ENCODE measurements around the gene DESI1. TPM values are rescaled to one million over a fixed set of nuclear protein-coding genes. Genes with fewer than 3 reads are reported as not detected.

DESI1 gene
- total RNA-seq, 4 donors from 2014 or later = 11.0 to 23.7 (median 20.5) TPM

DNA sequence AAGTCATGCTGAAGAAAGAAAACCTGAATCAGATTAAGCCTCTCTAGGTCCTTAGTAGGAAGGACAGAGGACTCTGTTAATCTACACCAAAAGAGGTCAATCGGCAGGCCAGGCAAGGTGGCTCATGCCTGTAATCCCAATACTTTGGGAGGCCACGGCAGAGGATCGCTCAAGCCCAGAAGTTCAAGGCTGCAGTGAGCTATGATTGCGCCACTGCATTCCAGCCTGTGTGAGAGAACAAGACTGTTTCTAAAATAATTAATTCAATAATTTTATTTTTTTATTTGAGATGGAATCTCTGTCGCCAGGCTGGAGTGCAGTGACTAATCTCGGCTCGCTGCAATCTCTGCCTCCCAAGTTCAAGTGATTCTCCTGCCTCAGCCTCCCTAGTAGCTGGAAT is 4.7 kb upstream of the DESI1 start:
- Histone ChIP-seq H3K9me3 (no peaks in the 10 kb centered on the region), H3K4me1 (peaks cover 10 to 14% of the 10 kb centered on the region in 2 donors), H3K27ac (no peak overlapping the region), H3K4me3 (no peak overlapping the region), H3K36me3 (peaks cover 0 to 78% of the 10 kb centered on the region in 2 donors), H3K27me3 (no peaks in the 10 kb centered on the region)
- in situ Hi-C loops (cut with MboI; ENCODE audit: low sequenced_read_pairs in 4 of 4) (no loop called here), intact Hi-C loops (cut with DNase I; ENCODE audit: low total_unique reads) (no loop called here)
- TF ChIP-seq, protein P1, sequence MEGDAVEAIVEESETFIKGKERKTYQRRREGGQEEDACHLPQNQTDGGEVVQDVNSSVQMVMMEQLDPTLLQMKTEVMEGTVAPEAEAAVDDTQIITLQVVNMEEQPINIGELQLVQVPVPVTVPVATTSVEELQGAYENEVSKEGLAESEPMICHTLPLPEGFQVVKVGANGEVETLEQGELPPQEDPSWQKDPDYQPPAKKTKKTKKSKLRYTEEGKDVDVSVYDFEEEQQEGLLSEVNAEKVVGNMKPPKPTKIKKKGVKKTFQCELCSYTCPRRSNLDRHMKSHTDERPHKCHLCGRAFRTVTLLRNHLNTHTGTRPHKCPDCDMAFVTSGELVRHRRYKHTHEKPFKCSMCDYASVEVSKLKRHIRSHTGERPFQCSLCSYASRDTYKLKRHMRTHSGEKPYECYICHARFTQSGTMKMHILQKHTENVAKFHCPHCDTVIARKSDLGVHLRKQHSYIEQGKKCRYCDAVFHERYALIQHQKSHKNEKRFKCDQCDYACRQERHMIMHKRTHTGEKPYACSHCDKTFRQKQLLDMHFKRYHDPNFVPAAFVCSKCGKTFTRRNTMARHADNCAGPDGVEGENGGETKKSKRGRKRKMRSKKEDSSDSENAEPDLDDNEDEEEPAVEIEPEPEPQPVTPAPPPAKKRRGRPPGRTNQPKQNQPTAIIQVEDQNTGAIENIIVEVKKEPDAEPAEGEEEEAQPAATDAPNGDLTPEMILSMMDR (IDR thresholded peaks at IDR 0.05 in 4 of 5, conservative IDR thresholded peaks at IDR 0.05 in 1 of 5) = no peak
- TF ChIP-seq POLR2A (IDR thresholded peaks at IDR 0.05) = no peak
- no peak for DNase-seq
- ATAC-seq = no peak

DNA sequence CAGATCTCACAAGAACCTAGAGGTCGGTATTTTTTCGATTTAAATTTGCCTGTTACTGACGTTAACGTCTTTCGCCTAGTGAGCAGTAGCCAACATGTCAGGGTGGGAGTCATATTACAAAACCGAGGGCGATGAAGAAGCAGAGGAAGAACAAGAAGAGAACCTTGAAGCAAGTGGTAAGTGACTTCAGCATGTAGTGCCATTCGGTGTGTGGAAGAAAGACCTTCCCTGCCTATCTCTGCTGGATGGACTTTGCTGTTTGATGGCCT is 1.0 kb upstream of the DESI1 start:
- Histone ChIP-seq H3K27ac (peak overlapping the region; percentile 91 to 99 (median 97)), H3K4me1 (peaks cover 21 to 23% of the 10 kb centered on the region in 2 donors), H3K9me3 (no peaks in the 10 kb centered on the region), H3K36me3 (peaks cover 0 to 46% of the 10 kb centered on the region in 2 donors), H3K4me3 (peak overlapping the region; percentile 76 to 99 (median 94)), H3K27me3 (no peaks in the 10 kb centered on the region)
- no peak for ATAC-seq
- TF ChIP-seq, protein P1 (IDR thresholded peaks at IDR 0.05 in 4 of 5, conservative IDR thresholded peaks at IDR 0.05 in 1 of 5) = no peak
- TF ChIP-seq POLR2A (IDR thresholded peaks at IDR 0.05) = no peak
- in situ Hi-C loops (cut with MboI; ENCODE audit: low sequenced_read_pairs in 4 of 4) (no loop called here), intact Hi-C loops (cut with DNase I; ENCODE audit: low total_unique reads) (loop anchor here (1.0 to 2.0 kb wide), 2 partner anchors 33 to 77 kb away; partner anchors contain the start of genes PMM1 and POLR3H)
- no peak for DNase-seq

DNA sequence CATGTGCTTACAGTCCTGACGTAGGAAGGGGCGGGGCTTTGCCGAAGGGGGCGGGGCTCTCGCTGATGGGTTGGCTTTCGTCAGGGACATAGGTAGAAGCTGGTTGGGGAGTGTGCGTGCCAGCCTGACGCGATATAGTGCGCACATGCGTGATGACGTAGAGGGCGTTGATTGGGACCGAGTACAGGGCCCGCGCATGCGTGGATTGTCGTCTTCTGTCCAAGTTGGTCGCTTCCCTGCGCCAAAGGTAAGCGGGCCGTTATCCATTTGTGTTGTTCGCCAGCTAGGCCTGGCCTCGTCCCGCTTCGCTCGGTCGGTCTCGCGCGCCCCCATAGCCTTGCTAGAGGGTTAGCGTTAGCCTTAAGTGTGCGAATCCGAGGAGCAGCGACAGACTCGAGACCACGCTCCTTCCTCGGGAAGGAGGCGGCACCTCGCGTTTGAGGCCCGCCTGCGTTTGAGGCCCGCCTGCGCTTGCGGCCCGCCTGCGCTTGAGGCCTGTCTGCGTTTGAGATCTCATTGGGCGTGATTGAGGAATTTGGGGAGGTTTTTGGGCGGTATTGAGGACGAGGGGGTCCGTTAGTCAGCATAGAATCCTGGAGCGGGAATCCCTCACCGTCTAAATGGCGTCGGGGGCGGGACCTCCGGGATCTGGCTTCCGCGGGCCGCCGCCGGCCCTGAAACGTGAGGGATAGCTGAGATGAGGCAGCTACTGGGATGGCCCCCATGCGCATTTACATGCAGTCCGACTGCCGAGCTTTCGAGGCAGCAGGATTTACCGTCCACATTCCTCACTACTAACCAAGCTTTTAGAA is 462 bp upstream of the DESI1 start, which contains the start of gene XRCC6:
Gene XRCC6, plus strand, starts transcription at position 197 of the 812 bp plus-strand sequence. CDS start 710 bp downstream, outside the sequence.
- DNase-seq = peak; percentile 100
- TF ChIP-seq, protein P1 (IDR thresholded peaks at IDR 0.05 in 4 of 5, conservative IDR thresholded peaks at IDR 0.05 in 1 of 5) = no peak
- peak; percentile 93 to 95 for TF ChIP-seq POLR2A (IDR thresholded peaks at IDR 0.05)
- Histone ChIP-seq H3K4me3 (peak within 1 kb of the TSS; percentile 76 to 99 (median 94)), H3K4me1 (peaks cover 21 to 23% of the 10 kb centered on the region in 2 donors), H3K27me3 (no peaks in the 10 kb centered on the region), H3K36me3 (peaks cover 0 to 40% of the 10 kb centered on the region in 2 donors), H3K9me3 (no peaks in the 10 kb centered on the region), H3K27ac (peak within 1 kb of the TSS; percentile 95 to 99 (median 97))
- ATAC-seq = peak; percentile 96
- intact Hi-C loops (cut with DNase I; ENCODE audit: low total_unique reads) = loop anchor here (1.0 to 2.0 kb wide), 2 partner anchors 32 to 77 kb away; partner anchors contain the start of genes PMM1 and POLR3H
- in situ Hi-C loops (cut with MboI; ENCODE audit: low sequenced_read_pairs in 4 of 4) = no loop called here

DNA sequence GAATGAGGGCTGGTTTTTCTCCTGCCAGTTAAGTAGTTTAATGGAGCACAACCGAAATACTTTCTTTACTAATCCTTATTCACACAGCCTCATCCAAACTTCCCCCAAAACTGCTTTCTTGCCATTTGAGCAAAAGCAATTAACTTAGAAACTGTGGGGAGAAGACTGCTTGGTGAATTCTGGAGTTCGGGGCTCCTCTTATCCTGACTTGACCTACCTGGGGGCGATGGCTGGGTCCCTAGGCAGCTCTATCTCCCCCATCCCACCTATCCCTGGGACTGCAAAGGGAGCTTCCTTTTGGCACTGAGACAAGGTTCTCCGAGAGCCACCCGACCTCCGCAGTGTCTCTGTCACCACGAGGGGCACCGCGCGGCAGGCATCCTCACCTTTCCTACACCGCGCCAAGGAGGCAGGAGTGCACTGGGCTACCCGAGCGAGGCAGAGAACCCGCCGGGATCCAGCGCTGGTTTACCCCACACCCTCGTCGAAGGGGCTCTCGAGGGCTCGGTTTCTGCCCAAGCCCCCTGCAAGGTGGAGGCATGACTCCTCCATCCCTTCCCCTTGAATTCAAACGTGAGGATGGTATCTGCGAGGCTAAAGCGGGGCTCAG is 759 bp downstream of the DESI1 start:
- intact Hi-C loops (cut with DNase I; ENCODE audit: low total_unique reads) = loop anchor here (2.0 kb wide), 1 partner anchor 75 kb away; the partner anchor contains the start of gene POLR3H
- no peak for TF ChIP-seq POLR2A (IDR thresholded peaks at IDR 0.05)
- TF ChIP-seq, protein P1 (IDR thresholded peaks at IDR 0.05 in 4 of 5, conservative IDR thresholded peaks at IDR 0.05 in 1 of 5) = no peak
- in situ Hi-C loops (cut with MboI; ENCODE audit: low sequenced_read_pairs in 4 of 4) = no loop called here
- no peaks in the 10 kb centered on the region for H3K27me3 ChIP-seq
- ATAC-seq = peak; percentile 25 to 27
- no peaks in the 10 kb centered on the region for H3K9me3 ChIP-seq
- H3K36me3 ChIP-seq = peaks cover 0 to 28% of the 10 kb centered on the region in 2 donors
- H3K27ac ChIP-seq = peak overlapping the region; percentile 95 to 99 (median 97)
- peak overlapping the region; percentile 76 to 99 (median 88) for H3K4me3 ChIP-seq
- peak; percentile 32 to 63 for DNase-seq
- peaks cover 21 to 23% of the 10 kb centered on the region in 2 donors for H3K4me1 ChIP-seq

All from gastrocnemius medialis (tissue), 4 donors.